Mammary epithelial cell (primary cell): ENCODE measurements around the gene CPZ.

ENCODE experiments used
- EZH2 ChIP-seq: IDR thresholded peaks from 2 replicates; pipeline ENCODE4 v1.6.1; 2012; ENCODE audit warnings: low read length, inconsistent platforms, borderline replicate concordance
- TF ChIP-seq, protein P1 (sequence below), 2 donors: IDR thresholded peaks in 1 of 2; conservative IDR thresholded peaks in 1 of 2; 2 replicates each; pipeline ENCODE4 v1.5.1; 2011 to 2012; ENCODE audit warnings: inconsistent platforms in 2 of 2, low read length in 2 of 2, mild to moderate bottlenecking in 2 of 2, control low read depth in 1 of 2, low read depth in 1 of 2; ENCODE audit not compliant: insufficient read depth in 1 of 2; ENCODE audit errors: extremely low read depth in 1 of 2

DNA sequence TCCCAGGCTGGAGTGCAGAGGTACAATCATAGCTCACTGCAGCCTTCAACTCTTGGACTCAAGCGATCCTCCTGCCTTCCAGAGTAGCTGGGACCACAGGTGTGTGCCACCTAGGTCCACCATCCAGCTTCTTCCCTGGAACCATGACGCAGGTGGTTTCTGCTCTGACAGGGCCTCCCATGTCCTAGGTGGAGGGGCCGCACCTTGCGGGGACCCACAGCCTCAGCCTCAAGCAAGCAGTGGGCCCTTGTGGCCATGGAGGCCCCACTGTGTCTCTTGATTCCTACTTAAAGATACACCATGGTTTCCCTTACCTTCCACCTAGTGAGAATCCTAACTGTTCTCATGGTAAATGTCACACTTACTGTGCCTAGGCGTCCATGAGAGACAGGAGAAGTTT lies 19.3 kb upstream of the CPZ start:
- no peak for TF ChIP-seq EZH2
- TF ChIP-seq, protein P1, sequence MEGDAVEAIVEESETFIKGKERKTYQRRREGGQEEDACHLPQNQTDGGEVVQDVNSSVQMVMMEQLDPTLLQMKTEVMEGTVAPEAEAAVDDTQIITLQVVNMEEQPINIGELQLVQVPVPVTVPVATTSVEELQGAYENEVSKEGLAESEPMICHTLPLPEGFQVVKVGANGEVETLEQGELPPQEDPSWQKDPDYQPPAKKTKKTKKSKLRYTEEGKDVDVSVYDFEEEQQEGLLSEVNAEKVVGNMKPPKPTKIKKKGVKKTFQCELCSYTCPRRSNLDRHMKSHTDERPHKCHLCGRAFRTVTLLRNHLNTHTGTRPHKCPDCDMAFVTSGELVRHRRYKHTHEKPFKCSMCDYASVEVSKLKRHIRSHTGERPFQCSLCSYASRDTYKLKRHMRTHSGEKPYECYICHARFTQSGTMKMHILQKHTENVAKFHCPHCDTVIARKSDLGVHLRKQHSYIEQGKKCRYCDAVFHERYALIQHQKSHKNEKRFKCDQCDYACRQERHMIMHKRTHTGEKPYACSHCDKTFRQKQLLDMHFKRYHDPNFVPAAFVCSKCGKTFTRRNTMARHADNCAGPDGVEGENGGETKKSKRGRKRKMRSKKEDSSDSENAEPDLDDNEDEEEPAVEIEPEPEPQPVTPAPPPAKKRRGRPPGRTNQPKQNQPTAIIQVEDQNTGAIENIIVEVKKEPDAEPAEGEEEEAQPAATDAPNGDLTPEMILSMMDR (conservative IDR thresholded peaks at IDR 0.05 in 1 of 2, IDR thresholded peaks at IDR 0.05 in 1 of 2; ENCODE audit: extremely low read depth in 1 of 2, insufficient read depth in 1 of 2, low read depth in 1 of 2, low read length in 2 of 2), result no peak
